ENCODE measurements around the gene ZNF592. TPM values are rescaled to one million over a fixed set of nuclear protein-coding genes. Genes with fewer than 3 reads are reported as not detected.

The ZNF592 gene
- total and polyA plus RNA-seq, 10 donors: 5.2 to 36.2 (median 32.5) TPM

DNA sequence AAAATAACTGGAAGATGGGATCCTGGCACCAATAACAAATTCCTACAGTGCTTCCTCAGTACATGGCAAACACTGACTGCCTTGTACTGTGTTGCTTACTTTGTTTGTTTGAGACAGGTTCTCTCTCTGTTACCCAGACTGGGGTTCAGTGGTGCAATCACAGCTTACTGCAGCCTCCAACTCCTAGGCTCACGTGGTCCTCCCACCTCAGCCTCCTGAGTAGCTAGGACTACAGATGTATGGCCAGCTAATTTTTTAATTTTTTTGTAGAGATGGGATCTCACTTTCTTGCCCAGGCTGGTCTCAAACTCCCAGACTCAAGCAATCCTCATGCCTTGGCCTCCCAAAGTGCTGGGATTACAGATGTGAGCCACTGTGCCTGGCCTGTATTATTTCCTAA is 65.0 kb downstream of the ZNF592 start:
- TF ChIP-seq POLR2A (IDR thresholded peaks at IDR 0.05): no peak
- TF ChIP-seq CTCF (IDR thresholded peaks at IDR 0.05 in 8 of 11, conservative IDR thresholded peaks at IDR 0.05 in 3 of 11): no peak
- TF ChIP-seq POLR2AphosphoS5 (IDR thresholded peaks at IDR 0.05): no peak
- Histone ChIP-seq H3K27ac (no peak overlapping the region), H3K36me3 (peaks cover 0 to 5% (median 0%) of the 10 kb centered on the region in 6 donors), H3K27me3 (replicated peaks in 1 of 7) (peaks cover 0 to 23% (median 10%) of the 10 kb centered on the region in 7 donors), H3K9me3 (no peaks in the 10 kb centered on the region), H3K4me1 (peaks cover 0 to 35% (median 21%) of the 10 kb centered on the region in 6 donors), H3K4me3 (no peak overlapping the region)
- WGBS, 5 donors: 92 to 100% (median 94%) methylated on average over 1 of the region's 1 CpG
- no peak for DNase-seq
- intact Hi-C loops (cut with DNase I; ENCODE audit: low total_unique reads): no loop called here

DNA sequence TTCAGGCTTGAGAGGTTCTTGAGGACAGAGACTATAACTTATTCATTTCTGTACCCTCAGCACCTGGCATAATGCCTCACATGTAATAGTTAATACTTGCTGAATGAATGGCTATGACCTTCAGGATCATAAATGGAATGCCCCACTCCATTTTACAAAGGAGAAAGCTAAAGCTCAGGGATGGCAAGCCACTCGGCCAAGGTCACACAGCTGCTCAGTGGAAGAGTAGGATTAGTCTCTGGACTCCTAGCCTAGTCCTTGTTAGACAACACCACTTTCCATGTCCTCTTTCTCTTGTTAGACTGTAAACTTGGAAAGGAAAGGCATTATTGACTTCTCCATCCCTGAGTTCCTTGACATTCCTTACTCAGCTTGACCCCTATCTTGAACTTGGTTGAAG is 65.5 kb downstream of the ZNF592 start:
- WGBS, 5 donors: 63 to 77% (median 69%) methylated on average over 1 of the region's 1 CpG
- Histone ChIP-seq H3K4me1 (peaks cover 0 to 40% (median 23%) of the 10 kb centered on the region in 6 donors), H3K4me3 (no peak overlapping the region), H3K27ac (no peak overlapping the region), H3K36me3 (peaks cover 0 to under 1% (median 0%) of the 10 kb centered on the region in 6 donors), H3K9me3 (no peaks in the 10 kb centered on the region), H3K27me3 (replicated peaks in 1 of 7) (peaks cover 0 to 23% (median 10%) of the 10 kb centered on the region in 7 donors)
- TF ChIP-seq POLR2AphosphoS5 (IDR thresholded peaks at IDR 0.05) (no peak), CTCF (IDR thresholded peaks at IDR 0.05 in 8 of 11, conservative IDR thresholded peaks at IDR 0.05 in 3 of 11) (no peak), POLR2A (IDR thresholded peaks at IDR 0.05) (no peak)
- intact Hi-C loops (cut with DNase I; ENCODE audit: low total_unique reads): no loop called here
- DNase-seq: no peak

GRCh38 chr15:84814916-84815315 is 66.5 kb downstream of the ZNF592 start:
- H3K4me1 ChIP-seq: peaks cover 0 to 49% (median 29%) of the 10 kb centered on the region in 6 donors
- no peaks in the 10 kb centered on the region for H3K9me3 ChIP-seq
- H3K27me3 ChIP-seq (replicated peaks in 1 of 7): peaks cover 0 to 23% (median 10%) of the 10 kb centered on the region in 7 donors
- H3K4me3 ChIP-seq: no peak overlapping the region
- intact Hi-C loops (cut with DNase I; ENCODE audit: low total_unique reads): no loop called here
- no peak for DNase-seq
- H3K36me3 ChIP-seq: no peaks in the 10 kb centered on the region
- peak overlapping the region in 3 of 8 donors; percentile 14 to 24 (median 18) for H3K27ac ChIP-seq
- no peak for TF ChIP-seq POLR2AphosphoS5 (IDR thresholded peaks at IDR 0.05)
- no peak for TF ChIP-seq CTCF (IDR thresholded peaks at IDR 0.05 in 8 of 11, conservative IDR thresholded peaks at IDR 0.05 in 3 of 11)
- no peak for TF ChIP-seq POLR2A (IDR thresholded peaks at IDR 0.05)
- WGBS, 5 donors: 48 to 79% (median 67%) methylated on average over 10 of the region's 10 CpGs

DNA sequence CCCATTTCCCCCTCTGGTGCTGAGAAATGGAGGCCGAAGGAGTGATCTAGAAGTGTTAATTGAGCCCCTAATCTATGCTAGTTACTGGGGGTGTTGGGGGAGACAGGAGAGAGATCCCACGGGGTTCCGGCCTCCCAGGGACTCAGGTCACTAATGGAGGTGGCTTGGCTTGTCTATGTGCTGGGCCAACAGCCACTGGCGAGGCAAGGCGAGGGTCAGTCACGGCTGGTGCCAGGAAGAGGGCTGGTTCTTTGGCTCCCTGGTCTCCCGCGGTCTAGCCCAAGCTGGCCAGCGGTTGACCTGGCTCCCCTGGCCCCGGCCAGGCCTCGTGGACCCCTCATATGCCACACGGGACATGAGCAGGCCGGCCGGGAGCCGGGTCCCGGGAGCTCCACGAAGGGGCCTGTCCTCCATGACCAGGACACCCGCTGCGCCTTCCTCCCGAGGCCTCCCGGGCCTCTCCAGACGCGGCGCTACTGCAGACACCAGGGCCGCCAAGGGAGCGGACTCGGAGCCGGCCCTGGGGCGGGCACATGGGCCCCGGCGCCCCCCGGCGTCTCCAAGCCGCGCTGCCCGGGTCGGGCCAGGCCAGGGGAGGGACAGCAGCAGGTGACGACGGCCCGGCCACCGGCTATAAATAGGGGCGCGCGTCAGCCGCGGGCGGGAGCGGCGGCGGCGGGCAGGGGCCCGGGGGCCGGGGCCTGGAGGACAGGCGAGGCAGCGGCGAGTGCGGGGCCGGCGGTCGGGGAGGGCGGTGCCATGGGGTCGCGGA is 68.5 kb downstream of the ZNF592 start, which contains the start of gene ALPK3:
TSS of gene ALPK3 (plus strand) at position 663 of the 772 bp plus-strand sequence. CDS start at position 760, 97 bp downstream.
- Histone ChIP-seq H3K27ac (peak within 1 kb of the TSS in 7 of 8 donors; percentile 26 to 65 (median 44)), H3K27me3 (replicated peaks in 1 of 7) (peaks cover 0 to 23% (median 10%) of the 10 kb centered on the region in 7 donors), H3K36me3 (no peaks in the 10 kb centered on the region), H3K4me1 (peaks cover 0 to 60% (median 29%) of the 10 kb centered on the region in 6 donors), H3K9me3 (no peaks in the 10 kb centered on the region), H3K4me3 (peak within 1 kb of the TSS in 1 of 8 donors; percentile 34)
- peak in 1 of 3 donors; percentile 29 for TF ChIP-seq POLR2AphosphoS5 (IDR thresholded peaks at IDR 0.05)
- TF ChIP-seq CTCF (IDR thresholded peaks at IDR 0.05 in 8 of 11, conservative IDR thresholded peaks at IDR 0.05 in 3 of 11): no peak
- no peak for TF ChIP-seq POLR2A (IDR thresholded peaks at IDR 0.05)
- intact Hi-C loops (cut with DNase I; ENCODE audit: low total_unique reads): no loop called here
- DNase-seq: no peak
- 25 to 71% (median 40%) methylated on average over 8 to 63 of the region's 63 CpGs for WGBS, 5 donors

All from spleen (tissue), 11 donors.